Activated CD4-positive, CD25-positive, alpha-beta regulatory T cell (primary cell): ENCODE results near the gene ITGAD.
A peak's percentile ranks its signal among the peaks of the same experiment; 100 is the strongest.
"Not testable (repeated sequence)": the region's sequence is repeated elsewhere in the genome, so short reads cannot be mapped to it uniquely, and the experiment has no call there.

Source experiments
- DNase-seq, 4 experiments: peaks; one replicate each; lab custom pipeline; 2025; lab: John Stamatoyannopoulos, UW

The ITGAD gene

GRCh38 chr16:31429796-31430195, 36.7 kb downstream of the ITGAD start:
- no peak for DNase-seq

- no peak for DNase-seq
Observed at GRCh38 chr16:31430380-31431052, 37.4 kb downstream of the ITGAD start.

GRCh38 chr16:31435341-31436220, 42.4 kb downstream of the ITGAD start:
- DNase-seq = no peak

DNA sequence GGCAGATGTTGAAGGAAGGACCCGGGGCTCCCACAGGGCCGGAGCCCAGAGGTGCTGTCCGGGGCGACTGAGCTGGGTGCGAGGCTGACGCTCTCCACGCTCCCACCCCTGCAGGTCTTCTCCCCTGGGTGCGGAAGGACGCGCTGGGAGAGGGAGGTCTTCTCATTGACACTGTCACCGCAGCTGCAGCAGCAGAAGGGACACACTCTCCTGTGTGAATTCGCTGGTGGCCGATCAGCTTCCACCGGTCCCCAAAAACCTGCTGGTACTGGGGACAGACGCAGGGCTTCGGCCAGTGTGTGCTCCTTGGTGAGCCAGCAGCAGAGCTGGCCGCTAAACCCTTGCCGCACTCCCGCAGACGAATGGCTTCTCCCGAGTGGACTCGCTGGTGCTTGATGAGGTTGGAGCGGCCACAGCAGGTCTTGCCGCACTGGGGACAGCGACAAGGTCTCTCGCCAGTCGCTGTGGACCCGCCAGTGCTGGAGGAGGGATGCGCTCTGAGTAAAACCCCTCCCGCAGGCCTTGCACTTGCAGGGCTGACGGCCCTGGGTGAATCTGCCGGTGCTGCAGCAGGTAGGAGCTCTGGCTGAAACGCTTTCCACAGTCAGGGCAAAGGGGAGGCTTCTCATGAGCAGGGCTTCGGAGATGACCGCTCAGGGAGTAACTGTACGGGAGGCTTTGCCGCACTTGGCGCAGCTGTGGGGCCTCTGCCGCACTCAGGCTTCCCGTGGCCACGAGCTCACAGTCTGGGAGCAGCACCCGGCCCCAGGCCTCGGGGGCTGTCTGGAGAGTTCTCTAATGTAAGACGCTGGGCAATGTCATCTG, 43.3 kb downstream of the ITGAD start:
- DNase-seq = no peak

GRCh38 chr16:31438414-31438813, 45.3 kb downstream of the ITGAD start:
- no peak for DNase-seq

GRCh38 chr16:31439023-31439422, 45.9 kb downstream of the ITGAD start:
- not testable (repeated sequence) for DNase-seq

- no peak for DNase-seq
Observed at GRCh38 chr16:31439519-31439918, 46.4 kb downstream of the ITGAD start.

DNA sequence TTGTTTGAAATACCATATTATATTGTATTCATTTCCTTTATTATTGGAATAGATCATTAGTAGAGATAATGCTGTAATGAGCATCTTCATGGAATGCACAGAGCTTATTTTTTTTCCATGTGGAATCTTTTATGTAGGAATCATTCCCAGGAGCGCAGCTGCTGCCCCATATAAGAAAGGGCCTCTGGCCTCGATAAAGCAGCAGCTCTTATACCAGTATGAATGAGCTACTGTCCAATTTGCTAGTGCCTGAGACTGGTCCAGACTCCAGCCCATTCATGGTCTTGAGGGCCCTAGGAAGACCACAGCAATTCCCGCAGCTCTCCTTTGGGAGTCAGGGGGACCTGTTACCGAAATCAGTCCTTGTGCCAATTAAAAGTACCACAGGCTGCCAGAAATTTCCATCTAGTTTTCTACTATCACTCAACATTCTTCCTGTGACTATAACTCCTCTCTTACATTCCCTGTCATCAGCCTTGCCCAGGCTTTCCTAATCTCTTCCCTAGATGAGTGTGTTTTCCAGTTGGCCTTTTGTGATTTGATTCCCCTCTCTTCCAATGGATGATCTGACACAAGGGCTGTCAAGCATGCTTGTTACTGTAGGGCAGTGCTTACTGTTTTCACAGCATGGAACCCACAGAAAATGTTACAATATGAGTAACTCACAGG, 47.5 kb downstream of the ITGAD start:
- no peak for DNase-seq

DNA sequence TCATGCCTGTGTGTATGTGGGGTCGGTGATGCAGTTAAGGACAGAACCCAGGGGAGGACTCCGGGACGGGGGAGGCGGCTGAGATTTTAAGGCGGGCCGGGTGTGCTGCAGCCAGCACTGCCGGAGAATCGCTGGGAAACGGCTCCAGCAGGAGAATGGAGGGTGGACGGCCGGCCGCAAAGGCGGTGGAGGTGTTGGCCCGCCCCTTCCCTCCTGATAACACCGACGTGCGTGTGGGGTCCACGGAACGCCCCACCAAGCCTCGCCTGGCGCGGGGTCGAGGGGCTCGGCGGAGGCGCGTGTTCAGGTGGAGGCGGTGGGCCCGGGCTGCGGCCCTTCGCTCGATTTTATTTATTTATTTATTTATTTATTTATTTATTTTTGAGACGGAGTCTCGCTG, 48.8 kb downstream of the ITGAD start:
- no peak for DNase-seq

DNA sequence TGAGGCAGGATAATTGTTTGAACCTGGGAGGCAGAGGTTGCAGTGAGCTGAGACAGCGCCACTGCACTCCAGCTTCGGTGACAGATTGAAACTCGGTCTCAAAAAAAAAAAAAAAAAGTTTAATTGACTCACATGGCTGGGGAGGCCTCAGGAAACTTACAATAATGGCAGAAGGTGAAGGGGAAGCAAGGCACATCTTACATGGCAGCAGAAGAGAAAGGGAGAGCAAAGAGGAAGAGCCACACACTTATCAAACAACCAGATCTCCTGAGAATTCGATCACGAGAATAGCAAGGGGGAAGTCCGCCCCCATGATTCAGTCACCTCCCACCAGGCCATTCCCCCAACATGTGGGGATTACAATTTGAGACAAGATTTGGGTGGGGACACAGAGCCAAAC, 52.8 kb downstream of the ITGAD start:
- DNase-seq = not testable (repeated sequence)

DNA sequence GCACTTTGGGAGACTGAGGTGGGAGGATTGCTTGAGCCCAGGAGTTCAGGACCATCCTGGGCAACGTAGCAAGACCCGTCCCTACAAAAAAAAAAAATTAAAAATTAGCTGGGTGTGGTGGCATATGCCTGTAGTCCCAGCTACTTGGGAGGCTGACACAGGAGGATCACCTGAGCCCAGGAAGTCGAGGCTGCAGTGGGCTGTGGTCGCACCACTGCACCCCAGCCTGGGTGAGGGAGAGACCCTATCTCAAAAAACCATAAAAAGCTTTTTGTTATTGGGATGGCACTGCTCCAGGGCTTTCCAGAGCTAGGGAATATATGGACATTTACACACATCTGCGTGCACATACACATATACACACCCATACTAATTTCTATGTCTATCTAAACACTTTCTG, 58.1 kb downstream of the ITGAD start:
- DNase-seq = no peak

DNA sequence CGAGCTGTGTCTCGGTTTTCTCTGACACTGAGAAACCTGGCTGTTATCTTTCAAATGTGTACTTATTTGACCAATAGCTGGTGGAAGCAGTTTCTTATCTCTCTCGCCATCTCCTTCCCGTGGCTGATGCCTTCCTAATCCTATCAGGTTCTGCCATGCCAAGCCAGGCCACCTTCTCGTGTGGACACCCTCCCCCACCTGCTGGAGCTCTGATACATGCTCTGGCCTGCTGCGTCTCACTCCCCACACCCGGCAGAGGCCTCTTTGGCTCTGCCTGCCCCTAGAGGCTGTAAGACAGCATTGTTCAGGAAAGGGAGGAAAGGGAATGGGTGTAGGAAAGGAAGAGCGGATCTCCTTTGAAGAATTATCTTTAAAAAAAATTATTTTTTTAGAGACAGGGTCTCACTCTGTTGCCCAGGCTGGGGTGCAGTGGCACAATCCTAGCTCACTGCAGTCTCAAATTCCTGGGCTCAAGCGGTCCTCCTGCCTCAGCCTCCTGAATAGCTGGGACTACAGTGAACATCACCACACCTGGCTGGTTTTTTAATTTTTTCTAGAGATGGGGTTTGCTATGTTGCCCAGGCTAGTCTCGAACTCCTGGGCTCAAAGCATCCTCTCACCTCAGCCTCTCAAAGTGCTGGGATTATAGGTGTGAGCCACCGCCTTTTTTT, 58.7 kb downstream of the ITGAD start:
- no peak for DNase-seq

- DNase-seq = no peak
Observed at GRCh38 chr16:31452631-31453106, 59.5 kb downstream of the ITGAD start.

DNA sequence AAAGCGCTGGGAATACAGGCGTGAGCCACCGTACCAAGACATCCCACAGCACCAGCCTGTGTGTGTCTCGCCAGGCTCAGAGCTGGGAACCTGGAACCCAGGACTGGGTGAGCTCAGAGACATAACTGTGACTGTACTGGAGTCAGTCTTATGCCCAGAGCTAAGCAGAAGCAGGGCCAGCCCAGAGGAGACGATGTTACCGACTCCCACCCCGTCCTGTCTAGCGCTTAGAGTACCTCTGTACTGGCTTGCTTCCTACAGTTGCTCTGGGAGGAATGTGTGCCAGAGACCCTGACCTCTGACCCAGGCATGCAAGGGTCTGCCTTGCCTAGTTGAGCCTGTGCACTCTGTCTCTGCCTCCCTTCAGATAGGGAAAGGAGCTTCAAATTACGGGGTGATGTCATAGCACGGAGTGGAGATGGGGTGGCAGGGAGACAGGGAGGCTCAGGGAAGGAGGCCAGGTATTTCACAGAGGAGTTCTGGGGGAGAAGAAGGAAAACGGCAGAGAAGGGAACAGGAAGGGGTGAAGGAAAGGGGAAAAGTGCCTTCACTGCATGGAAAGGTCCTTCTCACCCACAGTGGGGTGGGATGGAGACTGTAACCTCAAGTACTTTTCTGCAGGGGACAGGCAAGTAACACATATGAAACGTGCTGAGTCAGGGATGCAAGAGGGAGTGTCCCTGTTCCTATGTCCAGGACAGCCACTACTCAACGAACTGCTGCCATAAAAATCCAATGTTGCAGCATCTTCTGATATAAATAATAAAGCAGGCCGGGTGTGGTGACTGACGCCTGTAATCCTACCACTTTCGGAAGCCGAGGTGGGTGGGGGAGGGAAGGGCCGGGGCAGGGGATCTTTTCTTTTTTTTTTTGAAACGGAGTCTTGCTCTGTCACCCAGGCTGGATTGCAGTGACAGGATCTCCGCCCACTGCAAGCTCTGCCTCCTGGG, 60.4 kb downstream of the ITGAD start:
- DNase-seq = no peak

- no peak for DNase-seq
Observed at GRCh38 chr16:31455601-31456314, 62.6 kb downstream of the ITGAD start.

- no peak for DNase-seq
Observed at GRCh38 chr16:31456988-31457360, 63.8 kb downstream of the ITGAD start.

GRCh38 chr16:31458073-31458843, 65.1 kb downstream of the ITGAD start:
- DNase-seq = peak in 1 of 4 experiments; percentile 29

DNA sequence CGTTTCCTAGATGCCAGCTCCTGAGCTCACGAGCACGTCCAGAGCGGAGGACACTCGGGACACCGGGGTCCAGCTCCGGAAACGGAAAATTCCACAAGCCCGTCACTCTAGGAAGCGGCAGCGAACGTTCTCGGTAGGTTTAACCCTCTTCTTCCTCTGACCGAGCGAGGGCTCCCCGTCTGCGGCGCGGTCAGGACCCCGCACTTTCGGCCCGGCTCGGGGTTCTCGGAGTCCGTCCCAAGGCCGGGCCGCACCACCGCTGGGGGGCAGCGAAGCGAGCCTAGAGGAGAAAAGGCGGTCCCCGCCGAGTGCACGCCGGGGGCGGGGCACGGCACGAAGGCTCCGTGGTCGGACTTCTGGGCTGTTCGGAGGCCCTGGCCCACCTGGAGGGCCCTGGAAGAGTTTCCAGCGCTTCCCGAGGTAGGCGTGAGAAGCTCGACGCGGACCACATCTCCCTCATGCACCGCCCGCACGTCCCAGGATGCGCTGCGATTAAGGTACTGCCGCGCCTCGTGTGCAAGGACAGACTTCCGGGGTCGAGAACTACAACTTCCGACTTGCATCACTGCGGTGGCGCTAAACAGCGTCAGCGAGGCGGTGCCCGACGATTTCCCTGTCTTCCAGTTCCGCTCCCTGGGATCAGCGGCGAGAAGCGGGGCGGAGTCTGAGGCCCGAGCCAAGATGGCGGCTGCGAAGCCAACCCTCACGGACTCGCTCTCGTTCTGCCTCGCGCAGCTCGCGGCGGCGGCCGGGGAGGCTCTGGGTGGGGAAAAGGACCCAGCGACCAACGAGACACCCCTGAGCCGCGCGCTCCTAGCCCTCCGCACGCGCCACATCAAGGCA, 65.9 kb downstream of the ITGAD start, which contains the start of gene ARMC5:
Gene ARMC5, plus strand, starts transcription at position 658 of the 843 bp plus-strand sequence. Its CDS starts 24 bp downstream, at position 682.
- DNase-seq = peak; percentile 82 to 95 (median 90)
